ENCODE measurements around the gene IL17RC. TPM values are rescaled to one million over a fixed set of nuclear protein-coding genes. Genes with fewer than 3 reads are reported as not detected.
A peak's percentile ranks its signal among the peaks of the same experiment; 100 is the strongest.
"Not testable (repeated sequence)": the region's sequence is repeated elsewhere in the genome, so short reads cannot be mapped to it uniquely, and the experiment has no call there.

Gene IL17RC
- total RNA-seq, 1 experiment from 2014 or later, result 45.0 TPM

- Histone ChIP-seq H3K79me2 (ENCODE audit: low read depth) (peaks cover 50% of the 10 kb centered on the region), H3K36me3 (ENCODE audit: low read depth) (peaks cover 16% of the 10 kb centered on the region), H3K9me2 (ENCODE audit: insufficient read depth) (no peaks in the 10 kb centered on the region), H2AFZ (no peak overlapping the region), H3K27ac (peak overlapping the region; percentile 58), H3F3A (ENCODE audit: insufficient read depth, low read depth) (peaks cover 73% of the 10 kb centered on the region), H3K4me3 (no peak overlapping the region), H4K20me1 (ENCODE audit: insufficient read depth) (no peaks in the 10 kb centered on the region), H3K4me2 (peak overlapping the region; percentile 20), H3K27me3 (ENCODE audit: insufficient read depth, low read depth) (no peaks in the 10 kb centered on the region), H3K9me3 (ENCODE audit: insufficient read depth, low read depth) (no peaks in the 10 kb centered on the region), H3K4me1 (replicated peaks; ENCODE audit: insufficient read depth) (peaks cover 64% of the 10 kb centered on the region)
- POLR2A ChIA-PET (ENCODE audit: unreplicated experiment), result interaction anchor here (0.8 kb wide), 1 partner anchor 13 kb away, joined by 7 read pairs; no protein-coding TSS in a partner anchor
- no TSS peak for BruUV-seq (replicated peaks)
- CTCF ChIA-PET, result interaction anchor here (0.5 kb wide), 1 partner anchor 39 kb away, joined by 5 read pairs; no protein-coding TSS in a partner anchor
- TF ChIP-seq, protein P1, sequence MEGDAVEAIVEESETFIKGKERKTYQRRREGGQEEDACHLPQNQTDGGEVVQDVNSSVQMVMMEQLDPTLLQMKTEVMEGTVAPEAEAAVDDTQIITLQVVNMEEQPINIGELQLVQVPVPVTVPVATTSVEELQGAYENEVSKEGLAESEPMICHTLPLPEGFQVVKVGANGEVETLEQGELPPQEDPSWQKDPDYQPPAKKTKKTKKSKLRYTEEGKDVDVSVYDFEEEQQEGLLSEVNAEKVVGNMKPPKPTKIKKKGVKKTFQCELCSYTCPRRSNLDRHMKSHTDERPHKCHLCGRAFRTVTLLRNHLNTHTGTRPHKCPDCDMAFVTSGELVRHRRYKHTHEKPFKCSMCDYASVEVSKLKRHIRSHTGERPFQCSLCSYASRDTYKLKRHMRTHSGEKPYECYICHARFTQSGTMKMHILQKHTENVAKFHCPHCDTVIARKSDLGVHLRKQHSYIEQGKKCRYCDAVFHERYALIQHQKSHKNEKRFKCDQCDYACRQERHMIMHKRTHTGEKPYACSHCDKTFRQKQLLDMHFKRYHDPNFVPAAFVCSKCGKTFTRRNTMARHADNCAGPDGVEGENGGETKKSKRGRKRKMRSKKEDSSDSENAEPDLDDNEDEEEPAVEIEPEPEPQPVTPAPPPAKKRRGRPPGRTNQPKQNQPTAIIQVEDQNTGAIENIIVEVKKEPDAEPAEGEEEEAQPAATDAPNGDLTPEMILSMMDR (conservative IDR thresholded peaks at IDR 0.05), result no peak
- no peak for TF ChIP-seq EZH2 (IDR thresholded peaks at IDR 0.05; ENCODE audit: low read depth)
- intact Hi-C loops (cut with micrococcal nuclease; ENCODE audit: unreplicated experiment), result no loop called here
- no peak for DNase-seq
These were observed 23.2 kb upstream of the IL17RC start for GRCh38 chr3:9893739-9894138.

GRCh38 chr3:9895715-9896114 is 21.2 kb upstream of the IL17RC start:
- peaks cover 16% of the 10 kb centered on the region for H3K36me3 ChIP-seq (ENCODE audit: low read depth)
- CTCF ChIA-PET; H3K9me2 ChIP-seq (ENCODE audit: insufficient read depth); H3K9me3 ChIP-seq (ENCODE audit: insufficient read depth, low read depth); BruUV-seq (replicated peaks); DNase-seq; H3K27me3 ChIP-seq (ENCODE audit: insufficient read depth, low read depth); H4K20me1 ChIP-seq (ENCODE audit: insufficient read depth); POLR2A ChIA-PET (ENCODE audit: unreplicated experiment); H3K4me3 ChIP-seq; H2AFZ ChIP-seq: not testable (repeated sequence)
- H3K4me2 ChIP-seq, result peak overlapping the region; percentile 71; the same call in 1 of the 2 replicates
- H3F3A ChIP-seq (ENCODE audit: insufficient read depth, low read depth), result peaks cover 74% of the 10 kb centered on the region
- peaks cover 72% of the 10 kb centered on the region for H3K4me1 ChIP-seq (replicated peaks; ENCODE audit: insufficient read depth)
- peak overlapping the region; percentile 73; the same call in 1 of the 2 replicates for H3K27ac ChIP-seq
- intact Hi-C loops (cut with micrococcal nuclease; ENCODE audit: unreplicated experiment), result loop anchor here (5.0 kb wide), 1 partner anchor 53 kb away; the partner anchor contains the start of gene RPUSD3
- peaks cover 47% of the 10 kb centered on the region for H3K79me2 ChIP-seq (ENCODE audit: low read depth)

DNA sequence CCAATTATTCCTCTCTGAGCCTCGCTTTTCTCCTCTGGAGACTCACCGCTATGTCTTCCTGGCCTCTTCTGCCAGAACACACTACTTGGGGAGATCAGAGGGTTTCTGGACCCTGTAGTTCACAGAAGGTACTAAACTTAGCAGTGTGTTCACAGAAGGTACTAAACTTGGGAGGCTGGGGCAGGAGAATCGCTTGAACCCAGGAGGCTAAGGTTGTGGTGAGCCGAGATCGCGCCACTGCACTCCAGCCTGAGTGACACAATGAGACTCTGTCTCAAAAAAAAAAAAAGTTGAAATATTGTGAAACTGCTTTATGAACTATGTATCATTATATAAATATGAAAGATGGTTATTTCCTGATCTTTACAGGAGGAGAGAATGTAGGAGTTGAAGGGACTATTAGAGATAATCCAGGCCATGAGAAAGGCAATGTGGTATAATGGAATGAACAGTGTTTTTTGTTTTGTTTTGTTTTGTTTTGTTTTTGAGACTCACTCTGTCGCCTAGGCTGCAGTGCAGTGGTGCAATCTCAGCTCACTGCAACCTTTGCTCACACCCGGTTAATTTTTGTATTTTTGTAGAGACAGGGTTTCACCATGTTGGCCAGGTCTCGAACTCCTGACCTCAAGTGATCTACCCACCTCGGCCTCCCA is 20.0 kb upstream of the IL17RC start:
- POLR2A ChIA-PET (ENCODE audit: unreplicated experiment); BruUV-seq (replicated peaks); H4K20me1 ChIP-seq (ENCODE audit: insufficient read depth); H3K27me3 ChIP-seq (ENCODE audit: insufficient read depth, low read depth); H3K9me3 ChIP-seq (ENCODE audit: insufficient read depth, low read depth); H2AFZ ChIP-seq; CTCF ChIA-PET; H3K4me3 ChIP-seq; H3K9me2 ChIP-seq (ENCODE audit: insufficient read depth): not testable (repeated sequence)
- Histone ChIP-seq H3K4me1 (replicated peaks; ENCODE audit: insufficient read depth) (peaks cover 73% of the 10 kb centered on the region), H3K27ac (peak overlapping the region; percentile 73), H3K4me2 (peak overlapping the region; percentile 71), H3F3A (ENCODE audit: insufficient read depth, low read depth) (peaks cover 80% of the 10 kb centered on the region), H3K79me2 (ENCODE audit: low read depth) (peaks cover 36% of the 10 kb centered on the region), H3K36me3 (ENCODE audit: low read depth) (peaks cover 16% of the 10 kb centered on the region)
- intact Hi-C loops (cut with micrococcal nuclease; ENCODE audit: unreplicated experiment), result loop anchor here (5.0 kb wide), 1 partner anchor 55 kb away; the partner anchor contains the start of gene RPUSD3
- DNase-seq, result peak in 1 of 2 experiments; percentile 87

Data from PC-9 (cell line).